HG03139 (cell line): ENCODE measurements around the gene ZBTB18.

Experiments used
- ATAC-seq: cut with Tn5 transposase; IDR thresholded peaks from one replicate; pipeline ENCODE4 v1.9.1; 2021; ENCODE audit not compliant: unreplicated experiment

Gene ZBTB18

DNA sequence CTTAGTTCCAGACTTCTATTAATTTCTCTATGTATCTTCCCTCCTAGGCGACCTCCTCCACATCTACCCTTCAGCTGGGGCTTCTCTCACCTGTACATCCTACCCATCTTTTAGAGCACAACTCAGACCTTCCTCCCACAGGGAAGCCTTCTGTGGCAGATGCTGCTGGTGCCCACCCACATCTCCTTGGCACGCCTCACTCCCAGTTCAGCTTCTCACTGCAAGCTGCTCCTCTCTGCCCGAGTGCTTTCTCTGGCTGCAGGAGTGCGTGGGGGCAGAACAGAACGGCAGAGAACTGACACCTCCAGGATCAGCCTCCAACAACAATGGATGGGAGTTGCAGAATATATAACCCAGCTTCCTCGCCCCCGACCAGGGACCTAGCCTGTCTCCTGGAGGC is 36.5 kb downstream of the ZBTB18 start:
- ATAC-seq = no peak

DNA sequence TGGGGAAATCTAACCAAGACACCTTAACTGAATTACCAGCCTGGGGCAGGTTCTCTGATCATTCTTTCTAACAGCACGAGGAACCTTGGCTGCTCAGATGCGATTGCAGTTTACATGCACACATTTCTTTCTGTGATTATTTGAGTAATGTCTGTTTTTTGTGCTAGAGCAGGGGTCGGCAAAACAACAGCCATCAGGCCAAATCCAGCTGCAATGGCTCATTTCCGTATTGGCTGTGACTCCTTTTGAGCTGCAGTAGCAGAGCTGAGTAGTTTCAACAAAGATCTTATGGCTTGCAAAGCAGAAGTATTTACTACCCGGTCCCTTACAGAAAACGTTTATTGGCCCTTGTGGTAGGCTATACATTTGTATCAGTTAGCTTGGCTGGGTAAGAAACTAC is 37.1 kb downstream of the ZBTB18 start:
- no peak for ATAC-seq

DNA sequence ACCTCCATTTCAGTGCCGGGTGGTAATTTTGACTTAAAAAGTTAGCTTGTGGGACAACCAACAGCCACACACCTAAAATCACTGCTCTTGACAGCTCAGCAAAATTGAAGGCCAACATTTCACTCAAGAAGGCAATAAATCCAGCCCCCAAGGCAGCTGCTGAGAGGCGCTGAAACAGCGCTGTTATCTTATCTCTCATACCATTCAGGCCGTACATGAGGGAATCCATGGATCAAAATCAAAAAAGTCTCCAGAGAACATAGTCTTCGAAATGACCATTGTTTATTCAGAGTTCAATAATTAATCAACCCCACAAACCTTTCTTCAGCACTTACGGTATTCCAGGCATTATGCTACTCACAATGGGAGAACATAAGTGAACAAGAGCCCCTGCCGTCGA is 38.5 kb downstream of the ZBTB18 start:
- no peak for ATAC-seq

DNA sequence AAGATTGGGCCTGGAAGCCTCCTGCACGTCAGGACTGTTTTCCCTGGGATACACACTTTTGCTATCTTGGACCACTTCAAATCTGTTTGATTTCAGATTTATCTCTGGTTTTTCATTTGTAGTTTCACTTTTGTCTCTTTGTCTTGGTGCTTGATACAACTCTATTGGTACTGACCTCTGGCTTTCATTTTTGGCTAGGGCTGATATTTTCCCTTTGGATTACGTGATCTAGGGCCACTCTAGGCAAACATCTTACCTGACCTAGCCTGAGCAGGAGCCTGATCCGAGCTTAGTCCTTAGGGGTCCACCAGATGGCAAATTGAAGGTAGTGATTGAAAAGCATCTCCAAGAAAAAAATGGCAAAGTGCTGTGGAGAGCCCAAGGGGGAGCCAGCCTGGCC is 39.6 kb downstream of the ZBTB18 start:
- no peak for ATAC-seq

DNA sequence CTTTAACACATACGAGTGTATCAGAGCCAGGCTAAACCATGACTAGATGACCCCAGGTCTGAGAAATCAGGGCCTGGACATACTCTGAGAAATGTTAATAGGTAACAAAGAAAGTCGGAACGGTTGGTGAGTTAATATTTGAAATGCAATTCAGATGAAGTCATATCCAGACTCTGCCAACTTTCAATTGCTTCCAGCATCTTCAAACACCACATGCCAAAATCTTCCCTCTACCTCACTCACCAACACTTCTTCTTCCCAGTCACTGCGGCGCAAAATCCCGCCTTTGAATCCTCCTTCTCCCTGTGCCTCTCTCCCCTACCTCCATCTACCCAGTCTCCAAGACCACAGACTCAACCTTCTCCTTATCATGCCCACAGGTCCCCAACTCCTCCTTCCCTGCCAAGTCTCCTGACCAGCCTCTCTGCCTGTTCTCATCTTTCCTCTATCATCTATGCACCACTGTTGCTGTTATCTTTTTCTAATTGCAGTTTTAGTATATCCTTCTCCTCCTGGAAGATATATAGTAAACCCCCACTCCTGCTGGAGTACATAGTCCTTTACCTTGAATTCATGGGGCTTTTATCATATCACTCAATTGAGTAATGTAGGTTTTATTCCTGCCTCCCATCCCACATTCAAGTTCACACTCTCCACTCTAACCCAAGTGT is 41.3 kb downstream of the ZBTB18 start:
- ATAC-seq = no peak

DNA sequence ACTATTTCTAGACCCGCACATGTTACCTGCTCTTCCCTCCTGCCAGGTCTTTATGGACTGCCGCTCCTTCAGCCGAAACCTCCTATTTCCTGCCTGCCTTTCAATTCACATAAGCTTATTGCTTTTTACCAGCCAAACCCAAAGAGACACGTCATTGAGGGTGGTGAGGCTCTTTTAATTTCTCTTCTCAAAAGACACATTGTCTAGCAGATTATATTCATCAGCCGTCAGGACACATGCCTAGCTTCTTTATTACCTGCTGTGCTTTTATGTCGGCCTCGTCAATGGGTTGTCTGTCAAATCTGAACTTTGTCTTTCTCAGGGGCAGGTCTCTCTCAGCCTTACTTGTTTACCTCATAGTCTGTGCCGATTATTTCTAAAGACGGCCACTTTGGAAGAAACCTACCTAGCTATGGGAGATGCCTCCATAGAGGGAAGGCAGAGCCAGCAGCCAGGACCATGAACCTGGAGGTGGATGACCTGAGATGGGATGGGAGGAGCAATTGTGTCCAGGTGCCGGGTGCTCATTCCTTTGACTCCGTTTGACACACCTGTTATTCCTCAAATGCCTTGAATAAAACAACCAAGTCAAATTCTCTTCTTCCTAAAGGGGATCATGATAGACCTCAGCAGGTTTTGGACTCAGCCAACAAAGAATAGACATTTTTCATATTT is 42.0 kb downstream of the ZBTB18 start:
- no peak for ATAC-seq

DNA sequence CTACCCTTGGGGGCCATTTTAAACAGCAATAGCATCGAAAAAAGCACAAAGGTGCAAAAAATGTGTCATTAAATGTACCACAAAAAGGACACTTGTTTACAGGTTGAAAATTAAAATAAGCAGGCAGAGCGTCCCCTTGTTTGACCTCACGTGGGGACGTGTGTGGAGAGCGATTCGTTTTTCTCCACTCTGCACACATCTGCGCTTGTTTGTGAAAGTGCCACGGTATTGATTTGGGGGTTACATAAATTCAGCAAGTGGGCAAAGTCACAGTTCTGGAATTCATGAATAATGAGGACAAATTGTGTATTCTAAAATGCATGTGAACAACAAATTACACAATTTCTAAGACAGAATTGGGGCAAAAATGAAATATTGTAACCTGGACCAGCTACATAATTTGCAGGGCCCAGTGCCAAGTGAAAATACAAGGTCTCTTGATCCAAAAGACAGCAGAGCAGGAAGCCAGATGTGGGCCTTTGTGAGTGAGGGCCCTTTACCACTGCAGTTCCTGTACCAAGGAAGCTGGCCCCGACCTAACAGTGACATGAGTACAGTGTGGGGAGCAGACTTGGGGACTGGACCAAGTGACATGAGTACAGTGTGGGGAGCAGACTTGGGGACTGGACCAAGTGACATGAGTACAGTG is 43.9 kb downstream of the ZBTB18 start:
- no peak for ATAC-seq

DNA sequence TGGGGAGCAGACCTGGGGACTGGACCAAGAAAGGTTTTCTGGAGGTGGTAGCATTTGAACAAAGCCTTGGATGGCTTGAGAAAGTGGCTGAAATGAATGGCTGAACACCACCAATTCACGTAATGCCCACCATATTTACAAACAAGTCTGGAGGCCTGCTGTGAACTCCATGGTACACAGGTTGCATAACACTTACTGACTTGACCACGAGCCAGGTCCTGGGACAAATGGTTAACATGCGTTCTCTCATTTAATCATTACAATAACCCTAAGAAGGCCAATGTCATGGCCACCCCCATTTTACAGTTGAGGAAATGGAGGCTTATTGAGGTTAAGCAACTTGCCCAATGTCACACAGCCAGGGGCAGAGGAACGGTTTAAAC is 44.4 kb downstream of the ZBTB18 start:
- no peak for ATAC-seq

DNA sequence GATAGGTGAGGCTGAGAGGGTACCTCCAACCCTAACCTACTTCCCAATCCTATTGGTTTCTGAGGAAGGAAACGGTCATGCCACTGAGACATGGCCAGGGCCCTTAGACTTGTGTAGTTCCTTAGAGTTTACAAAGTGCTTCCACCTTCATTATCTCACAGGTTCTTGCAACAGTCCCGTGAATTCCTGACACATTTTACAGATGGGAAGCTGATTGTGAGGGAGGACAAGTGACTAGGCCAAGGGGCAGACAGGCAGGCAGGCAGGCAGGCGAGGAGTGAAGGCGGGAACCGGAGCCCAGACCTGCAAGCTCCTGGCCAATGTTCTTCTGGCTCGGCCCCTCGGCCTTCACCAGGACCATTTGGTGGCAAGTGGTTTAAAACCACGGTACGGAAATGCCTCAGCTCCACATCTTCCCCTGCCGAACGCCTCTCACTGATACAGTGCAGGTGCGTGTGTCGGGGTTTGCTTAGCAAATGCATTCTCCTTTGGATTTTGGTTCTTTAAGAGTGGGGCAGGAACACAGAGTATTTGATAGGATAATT is 45.1 kb downstream of the ZBTB18 start:
- no peak for ATAC-seq

DNA sequence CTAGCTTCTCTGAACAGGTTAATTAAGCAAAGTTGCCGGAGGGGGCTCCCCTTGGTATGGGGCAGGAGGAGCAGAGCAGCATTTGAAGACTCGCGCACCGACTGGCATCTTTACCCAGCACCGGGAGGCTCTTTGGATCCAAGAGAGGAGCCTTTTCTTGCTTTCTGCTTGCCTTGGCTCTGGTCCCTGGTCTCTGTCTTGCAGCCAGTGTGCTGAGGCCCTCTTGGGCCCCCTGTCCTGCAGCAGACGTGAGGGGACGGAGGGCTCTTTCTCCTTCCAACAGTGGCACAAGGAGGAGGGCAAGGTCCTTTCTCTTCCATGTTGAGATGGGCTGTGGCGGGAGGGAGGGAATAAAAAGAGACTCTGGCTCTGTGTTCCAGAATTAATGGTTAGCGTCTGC is 45.6 kb downstream of the ZBTB18 start:
- ATAC-seq = no peak

DNA sequence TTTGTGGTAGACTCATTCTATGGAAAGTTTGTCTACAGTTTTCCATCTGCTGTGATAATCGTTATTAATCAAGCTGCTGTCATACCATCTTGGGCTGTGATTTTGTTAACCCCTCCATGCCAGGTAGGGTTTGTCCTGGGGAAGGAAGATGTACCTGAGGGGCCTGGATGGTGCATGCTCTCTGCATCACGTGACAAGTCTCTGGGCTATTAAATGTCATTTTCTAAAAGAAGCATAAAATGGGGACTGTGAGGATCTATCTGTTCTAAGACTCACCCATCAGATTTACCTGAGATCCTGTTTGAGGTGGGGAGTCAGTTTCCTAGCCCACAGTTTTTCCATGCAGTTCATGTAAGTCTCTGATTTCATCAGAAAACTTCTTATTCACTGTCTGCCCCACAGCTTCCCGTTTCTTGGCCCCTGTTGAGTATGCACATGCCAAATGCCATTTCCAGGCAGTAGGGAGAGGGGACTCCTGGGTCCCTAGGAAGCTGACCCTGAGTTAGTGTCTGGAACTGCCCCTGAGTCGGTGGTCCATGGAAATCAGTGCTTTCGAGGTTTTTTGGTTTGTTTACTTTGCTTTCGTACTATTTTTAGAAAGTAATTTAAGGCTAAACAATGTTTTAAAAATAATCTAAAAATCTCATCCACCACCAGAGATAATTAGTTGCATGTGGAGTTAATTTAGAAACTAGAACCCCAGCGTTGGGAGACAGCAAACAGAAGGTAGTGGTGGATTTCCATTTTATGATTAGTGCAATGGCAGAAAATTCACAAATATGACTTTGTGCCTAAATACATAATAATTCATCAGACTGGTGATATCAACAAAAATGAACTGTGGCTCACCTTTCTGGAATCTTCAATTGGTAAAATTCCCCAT is 46.7 kb downstream of the ZBTB18 start:
- no peak for ATAC-seq

DNA sequence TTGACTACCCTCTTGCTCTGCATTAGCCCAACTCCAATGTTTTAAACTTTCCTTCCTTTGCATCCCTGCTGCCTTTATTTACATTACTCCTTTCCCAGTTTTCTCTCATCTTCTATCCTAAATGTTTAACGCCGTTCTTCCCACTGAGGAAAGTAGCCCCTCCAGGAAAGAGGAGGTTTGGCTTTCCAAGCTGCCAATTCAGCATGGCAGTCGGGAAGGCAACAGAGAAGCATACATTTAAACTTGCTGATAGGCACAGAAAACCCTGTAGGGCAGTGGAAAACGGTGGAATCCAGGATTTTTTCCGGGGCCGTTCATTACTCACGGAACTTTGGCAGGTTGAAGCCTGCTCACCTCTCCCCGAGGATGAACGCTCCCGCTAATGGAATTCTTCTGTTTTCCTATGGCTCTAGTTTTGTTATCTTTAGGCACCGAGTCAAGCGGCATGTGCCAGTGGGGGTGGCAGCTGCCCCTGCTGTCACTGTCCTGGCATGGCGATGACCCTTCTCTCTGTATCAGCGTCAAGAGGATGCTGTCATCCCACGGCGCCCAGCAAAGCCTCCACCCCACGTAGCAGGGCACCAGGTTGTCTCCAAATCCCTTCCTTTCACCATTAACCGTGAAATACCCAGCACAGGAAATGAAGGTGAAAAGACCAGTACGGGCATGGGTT is 48.3 kb downstream of the ZBTB18 start:
- ATAC-seq = no peak

DNA sequence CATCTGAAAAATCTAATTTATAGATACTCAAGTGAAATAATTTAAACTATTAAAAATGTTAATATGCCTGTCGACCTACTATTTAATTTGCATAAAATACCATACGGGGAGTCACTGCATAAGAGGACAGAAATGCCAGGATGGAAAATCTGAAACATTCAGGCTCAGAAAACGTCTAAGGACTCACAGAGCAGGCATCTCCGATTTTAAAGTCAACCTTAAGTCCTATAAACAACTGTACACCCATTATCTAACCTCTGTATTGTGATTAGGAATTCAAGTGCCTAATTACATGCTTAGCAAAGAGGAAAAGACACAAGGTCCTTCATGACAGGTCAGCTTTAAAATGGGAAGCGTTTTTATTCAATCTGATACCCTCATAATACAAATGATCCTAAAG is 49.2 kb downstream of the ZBTB18 start:
- ATAC-seq = no peak

DNA sequence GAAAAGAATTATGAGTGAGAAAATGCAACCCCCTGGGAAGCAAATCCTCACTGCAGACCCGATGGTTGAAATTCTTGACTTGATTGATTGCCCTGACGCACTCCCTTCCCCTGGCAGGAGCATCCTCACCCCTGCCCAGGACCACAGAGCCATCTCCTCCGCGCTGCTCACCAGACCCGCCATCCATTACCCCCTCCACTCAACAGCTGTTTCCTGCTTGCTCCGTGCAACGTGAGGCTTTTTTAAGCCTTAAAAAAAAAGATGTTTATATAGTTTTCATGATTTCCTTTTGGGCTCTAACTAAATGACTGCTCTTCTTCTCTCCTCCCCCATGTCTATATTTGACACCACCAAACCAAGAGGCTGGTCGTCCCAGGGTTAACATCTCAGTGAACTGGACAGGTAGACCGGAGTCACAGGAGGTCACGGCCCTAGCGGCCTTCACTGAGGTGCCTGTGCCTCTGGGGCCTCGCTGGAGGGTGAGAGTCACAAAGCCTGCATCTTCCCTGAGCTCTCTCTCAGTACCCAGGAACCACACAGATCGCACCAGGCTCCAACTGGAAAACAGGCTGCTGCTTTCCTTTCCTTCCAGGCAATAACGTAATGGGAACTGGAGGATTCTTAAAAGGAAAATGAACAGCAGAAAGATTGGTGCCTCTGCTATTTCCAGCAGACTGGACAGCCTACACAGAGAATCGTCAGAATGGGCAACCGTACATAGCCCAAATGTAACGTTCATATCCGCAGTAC is 49.8 kb downstream of the ZBTB18 start:
- ATAC-seq = no peak

DNA sequence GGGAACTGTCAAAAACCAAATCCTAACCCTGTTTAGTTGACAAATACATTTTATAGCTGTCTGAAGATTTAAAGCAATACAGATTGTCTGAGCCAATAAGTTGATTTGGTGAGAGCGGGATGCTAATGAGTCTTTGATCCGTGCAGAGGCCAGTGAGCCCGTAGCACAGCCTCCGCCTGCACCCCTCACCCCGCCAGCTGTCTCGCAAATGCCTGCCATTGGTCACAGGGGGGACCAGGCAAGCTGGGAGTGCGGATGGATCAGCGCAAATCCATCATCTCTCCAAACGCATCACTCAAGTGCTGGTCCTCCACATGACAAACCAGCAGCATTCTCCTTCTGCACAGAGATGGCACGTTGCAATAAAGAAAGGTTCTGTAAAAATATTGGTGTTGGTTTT is 51.0 kb downstream of the ZBTB18 start:
- no peak for ATAC-seq

DNA sequence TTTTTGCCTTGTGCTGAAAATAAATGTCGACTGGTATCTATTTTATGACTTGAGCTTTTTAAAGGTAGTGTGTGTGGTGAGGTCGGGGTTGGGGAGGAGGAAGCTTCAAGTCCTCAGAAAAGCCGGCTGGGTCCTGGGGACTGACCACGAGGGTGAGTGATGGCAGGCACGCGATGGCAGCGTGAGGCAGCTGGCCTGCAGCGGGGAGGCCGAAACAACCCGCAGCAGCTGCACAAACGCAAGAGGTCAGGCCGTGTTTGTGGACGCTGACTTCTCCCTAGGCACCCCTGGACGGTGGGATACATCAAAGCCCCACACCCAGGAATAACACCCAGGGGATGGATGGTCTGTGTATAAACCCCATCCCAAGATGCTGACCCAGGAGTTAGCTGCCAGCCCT is 51.4 kb downstream of the ZBTB18 start:
- ATAC-seq = no peak

DNA sequence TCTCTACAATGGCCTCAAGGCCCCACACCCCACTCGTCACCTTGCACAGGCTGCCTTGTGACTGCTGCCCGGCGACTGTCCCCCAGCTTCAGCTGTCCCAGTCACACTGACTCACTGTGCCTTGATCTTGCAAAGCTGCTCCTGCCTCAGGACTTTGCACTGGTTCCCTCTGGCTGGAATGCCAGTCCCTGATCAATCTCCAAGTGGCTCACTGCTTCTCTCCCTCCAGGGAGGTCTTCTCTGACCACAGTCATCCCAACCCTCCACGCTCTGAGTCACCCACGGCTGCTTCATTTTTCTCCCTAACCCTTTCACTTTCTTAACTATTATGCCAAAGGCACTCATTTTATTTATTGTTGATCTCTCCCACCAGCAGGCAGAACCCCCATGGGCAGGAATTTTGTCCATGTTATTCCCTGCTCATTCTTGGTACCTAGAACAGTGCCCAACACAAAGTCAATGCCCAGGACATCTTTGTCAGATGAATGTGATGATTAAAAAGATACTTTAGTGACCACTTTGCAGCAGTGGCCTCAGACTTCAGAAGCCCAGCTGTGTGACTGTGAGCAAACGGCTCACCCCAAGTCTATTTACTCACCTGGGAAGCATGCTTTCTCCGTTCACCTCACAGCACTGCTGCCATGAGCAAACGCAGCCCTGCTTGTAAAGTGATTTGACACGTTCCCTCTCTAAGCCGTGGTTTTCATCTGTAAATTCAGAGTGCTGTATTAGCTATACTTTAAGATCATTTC is 53.4 kb downstream of the ZBTB18 start:
- ATAC-seq = no peak

DNA sequence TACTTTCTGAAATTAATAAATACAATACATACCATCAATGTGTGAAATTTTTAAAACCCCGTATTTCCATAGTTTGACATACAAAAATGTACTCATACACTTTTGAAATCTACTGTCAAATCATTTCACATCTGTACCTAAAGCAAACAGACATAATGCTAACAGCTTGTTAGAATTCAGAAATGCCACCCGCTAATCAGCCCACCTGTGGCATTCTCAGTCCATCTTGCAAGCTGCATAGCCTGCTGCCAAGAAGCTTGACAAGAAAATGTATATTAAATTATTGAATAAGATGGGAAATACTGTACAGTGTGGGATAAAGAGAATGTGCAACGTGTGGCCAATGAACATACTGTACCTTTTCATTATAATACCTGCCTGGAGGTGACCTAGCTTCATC is 55.1 kb downstream of the ZBTB18 start:
- ATAC-seq = no peak
